ENCODE data around the gene IQSEC1. TPM values are rescaled to one million over a fixed set of nuclear protein-coding genes. Genes with fewer than 3 reads are reported as not detected.

IQSEC1 gene
- total RNA-seq, 1 donor from 2014 or later = 148 TPM

- Histone ChIP-seq H3K4me1 (peaks cover 59 to 94% of the 10 kb centered on the region in 2 donors), H3K4me3 (no peak overlapping the region), H3K27me3 (no peaks in the 10 kb centered on the region), H3K36me3 (no peaks in the 10 kb centered on the region), H3K9me3 (no peaks in the 10 kb centered on the region), H3K27ac (peak overlapping the region; percentile 89 to 92)
- intact Hi-C loops (cut with DNase I) = loop anchor here (10.0 kb wide), 1 partner anchor 295 kb away; the partner anchor contains the start of gene RAF1
- DNase-seq (ENCODE audit: low spot score in 2 of 2) = no peak
- TF ChIP-seq, protein P1, sequence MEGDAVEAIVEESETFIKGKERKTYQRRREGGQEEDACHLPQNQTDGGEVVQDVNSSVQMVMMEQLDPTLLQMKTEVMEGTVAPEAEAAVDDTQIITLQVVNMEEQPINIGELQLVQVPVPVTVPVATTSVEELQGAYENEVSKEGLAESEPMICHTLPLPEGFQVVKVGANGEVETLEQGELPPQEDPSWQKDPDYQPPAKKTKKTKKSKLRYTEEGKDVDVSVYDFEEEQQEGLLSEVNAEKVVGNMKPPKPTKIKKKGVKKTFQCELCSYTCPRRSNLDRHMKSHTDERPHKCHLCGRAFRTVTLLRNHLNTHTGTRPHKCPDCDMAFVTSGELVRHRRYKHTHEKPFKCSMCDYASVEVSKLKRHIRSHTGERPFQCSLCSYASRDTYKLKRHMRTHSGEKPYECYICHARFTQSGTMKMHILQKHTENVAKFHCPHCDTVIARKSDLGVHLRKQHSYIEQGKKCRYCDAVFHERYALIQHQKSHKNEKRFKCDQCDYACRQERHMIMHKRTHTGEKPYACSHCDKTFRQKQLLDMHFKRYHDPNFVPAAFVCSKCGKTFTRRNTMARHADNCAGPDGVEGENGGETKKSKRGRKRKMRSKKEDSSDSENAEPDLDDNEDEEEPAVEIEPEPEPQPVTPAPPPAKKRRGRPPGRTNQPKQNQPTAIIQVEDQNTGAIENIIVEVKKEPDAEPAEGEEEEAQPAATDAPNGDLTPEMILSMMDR (IDR thresholded peaks at IDR 0.05) = no peak
These were observed 113.3 kb downstream of the IQSEC1 start for GRCh38 chr3:12959838-12960378.

GRCh38 chr3:12959410-12959809 is 113.8 kb downstream of the IQSEC1 start:
- TF ChIP-seq, protein P1 (IDR thresholded peaks at IDR 0.05) = no peak
- H3K36me3 ChIP-seq = no peaks in the 10 kb centered on the region
- peak overlapping the region; percentile 89 to 92 for H3K27ac ChIP-seq
- H3K27me3 ChIP-seq = no peaks in the 10 kb centered on the region
- H3K4me1 ChIP-seq = peaks cover 60 to 94% of the 10 kb centered on the region in 2 donors
- intact Hi-C loops (cut with DNase I) = loop anchor here (10.0 kb wide), 1 partner anchor 295 kb away; the partner anchor contains the start of gene RAF1
- peak in 1 of 2 donors; percentile 87 for DNase-seq (ENCODE audit: low spot score in 2 of 2)
- no peak overlapping the region for H3K4me3 ChIP-seq
- no peaks in the 10 kb centered on the region for H3K9me3 ChIP-seq

- no peaks in the 10 kb centered on the region for H3K27me3 ChIP-seq
- intact Hi-C loops (cut with DNase I) = loop anchor here (10.0 kb wide), 1 partner anchor 293 kb away; the partner anchor contains the start of gene RAF1
- DNase-seq (ENCODE audit: low spot score in 2 of 2) = no peak
- H3K36me3 ChIP-seq = no peaks in the 10 kb centered on the region
- H3K4me1 ChIP-seq = peaks cover 60 to 94% of the 10 kb centered on the region in 2 donors
- TF ChIP-seq, protein P1 (IDR thresholded peaks at IDR 0.05) = no peak
- H3K9me3 ChIP-seq = no peaks in the 10 kb centered on the region
- H3K27ac ChIP-seq = peak overlapping the region; percentile 89 to 92
- H3K4me3 ChIP-seq = no peak overlapping the region
These were observed 115.1 kb downstream of the IQSEC1 start for GRCh38 chr3:12957824-12958792.

DNA sequence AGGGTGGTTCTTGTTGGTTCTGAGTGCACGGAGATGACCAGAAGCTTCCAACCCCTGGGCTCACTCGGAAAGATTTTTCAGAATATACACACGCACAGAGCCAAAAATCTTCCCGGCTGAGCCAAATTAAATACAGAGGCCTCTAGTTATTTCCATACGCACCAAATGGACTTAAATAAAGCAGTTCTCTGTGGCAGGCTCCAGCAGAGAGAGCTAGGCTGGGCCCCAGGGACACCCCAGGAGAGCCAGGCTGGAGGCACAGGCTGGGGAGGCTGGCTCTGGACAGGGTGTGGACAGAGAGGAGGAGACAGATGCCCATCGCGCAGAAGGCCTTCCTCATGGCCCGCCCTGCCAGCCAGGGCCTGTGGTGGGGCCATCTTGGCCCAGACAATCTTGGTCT is 115.9 kb downstream of the IQSEC1 start:
- Histone ChIP-seq H3K36me3 (no peaks in the 10 kb centered on the region), H3K4me1 (peaks cover 57 to 94% of the 10 kb centered on the region in 2 donors), H3K9me3 (no peaks in the 10 kb centered on the region), H3K27me3 (no peaks in the 10 kb centered on the region), H3K4me3 (no peak overlapping the region), H3K27ac (peak overlapping the region; percentile 89 to 92)
- TF ChIP-seq, protein P1 (IDR thresholded peaks at IDR 0.05) = no peak
- intact Hi-C loops (cut with DNase I) = loop anchor here (10.0 kb wide), 1 partner anchor 293 kb away; the partner anchor contains the start of gene RAF1
- DNase-seq (ENCODE audit: low spot score in 2 of 2) = peak in 1 of 2 donors; percentile 85

- peaks cover 54 to 93% of the 10 kb centered on the region in 2 donors for H3K4me1 ChIP-seq
- no peaks in the 10 kb centered on the region for H3K9me3 ChIP-seq
- TF ChIP-seq, protein P1 (IDR thresholded peaks at IDR 0.05) = no peak
- H3K27ac ChIP-seq = peak overlapping the region; percentile 89 to 92
- no peak for DNase-seq (ENCODE audit: low spot score in 2 of 2)
- peak overlapping the region in 1 of 2 donors; percentile 7 for H3K4me3 ChIP-seq
- H3K36me3 ChIP-seq = no peaks in the 10 kb centered on the region
- intact Hi-C loops (cut with DNase I) = loop anchor here (10.0 kb wide), 1 partner anchor 291 kb away; the partner anchor contains the start of gene RAF1
- H3K27me3 ChIP-seq = no peaks in the 10 kb centered on the region
These were observed 116.9 kb downstream of the IQSEC1 start for GRCh38 chr3:12956316-12956660.
